NCI-H1417 (cell line): ENCODE measurements around the gene CCNB1IP1.
"Not testable (repeated sequence)": the region's sequence is repeated elsewhere in the genome, so short reads cannot be mapped to it uniquely, and the experiment has no call there.

Experiments used
- DNase-seq, 3 experiments: peaks; one replicate each; lab custom pipeline; 2025; lab: John Stamatoyannopoulos, UW

CCNB1IP1 gene

GRCh38 chr14:20332431-20332787, 670 bp downstream of the CCNB1IP1 start:
- peak in 1 of 3 experiments; percentile 27 for DNase-seq

DNA sequence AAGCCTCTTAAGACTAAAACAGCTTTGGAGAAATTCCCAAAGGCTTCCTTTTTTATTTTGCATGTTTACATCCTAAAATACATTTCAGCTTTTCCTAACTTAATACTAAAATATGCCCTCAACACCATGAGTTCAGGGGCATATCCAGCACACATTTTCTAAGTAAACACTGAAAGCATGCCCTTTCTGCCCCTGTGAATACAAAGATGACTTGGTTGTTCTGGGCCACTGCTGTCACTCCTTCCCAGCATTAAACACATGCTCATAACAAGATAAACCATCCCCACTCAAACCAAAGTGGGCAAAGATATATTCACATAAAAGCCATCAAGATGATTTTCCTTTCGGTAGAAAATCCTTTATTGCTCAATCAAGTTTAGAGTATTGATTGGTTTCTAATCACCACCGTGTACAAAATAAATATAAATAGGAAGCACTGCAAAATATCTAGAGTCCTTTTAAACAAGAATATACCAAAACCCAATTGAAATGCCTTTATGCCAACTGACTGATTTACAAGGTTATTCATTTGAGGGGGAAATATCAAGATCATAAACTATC, 1.9 kb downstream of the CCNB1IP1 start:
- DNase-seq, result no peak

GRCh38 chr14:20329355-20329754, 3.7 kb downstream of the CCNB1IP1 start:
- no peak for DNase-seq

DNA sequence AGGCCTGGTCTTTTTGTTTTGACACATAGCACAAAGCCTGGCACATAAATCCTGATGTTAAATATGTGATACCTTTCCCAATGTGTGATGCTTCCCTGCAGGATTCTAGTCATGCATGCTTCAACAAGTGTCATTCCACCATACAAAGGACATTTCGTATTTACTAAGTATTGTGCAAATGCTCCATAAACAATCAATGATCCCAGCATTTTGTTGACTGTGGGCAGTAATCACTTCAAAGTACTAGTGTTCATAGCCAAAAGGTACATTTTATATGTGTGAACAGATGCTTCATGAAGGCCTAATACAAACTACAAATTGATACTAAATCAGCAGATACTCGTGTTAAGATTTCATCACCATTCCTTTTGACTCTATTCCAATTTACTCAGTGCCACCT, 4.4 kb downstream of the CCNB1IP1 start:
- DNase-seq, result no peak

DNA sequence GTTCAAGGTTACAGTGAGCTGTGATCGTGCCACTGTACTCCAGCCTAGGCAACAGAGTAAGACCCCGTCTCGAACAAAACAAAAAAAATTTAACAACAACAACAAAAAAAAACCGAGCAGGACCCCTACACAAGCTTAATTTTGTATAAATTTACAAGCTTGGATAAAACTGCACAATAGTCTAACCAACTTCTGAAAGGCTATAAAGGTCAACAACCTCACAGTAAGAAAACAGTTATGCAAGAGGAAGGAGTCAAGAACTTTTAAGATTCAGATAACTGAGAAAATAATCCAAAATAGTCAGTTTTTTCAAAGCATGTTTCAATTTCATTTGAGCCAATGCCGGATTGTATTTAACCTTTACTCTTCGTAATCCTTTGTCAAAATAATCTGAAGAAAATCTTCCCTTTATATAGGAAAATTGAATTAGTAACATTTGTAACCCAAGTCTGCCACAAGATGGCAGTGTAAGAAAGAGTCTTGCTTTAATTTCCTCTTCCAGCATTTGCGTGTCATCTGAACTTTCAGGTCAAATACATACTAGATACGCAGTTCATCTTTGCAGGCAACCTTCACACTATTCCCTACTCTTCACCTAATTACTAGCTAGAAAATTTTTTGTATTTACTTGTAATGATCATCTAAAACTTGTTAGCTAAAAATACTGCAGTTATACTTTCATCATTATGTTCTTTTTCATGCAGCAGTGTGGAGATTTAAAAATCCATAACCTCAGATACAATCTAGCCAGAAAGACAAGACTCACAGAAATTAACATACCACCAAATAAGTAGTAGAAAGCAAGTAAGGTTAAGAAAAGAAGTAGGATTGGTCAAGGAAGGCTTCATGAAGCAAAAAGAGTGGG, 5.8 kb downstream of the CCNB1IP1 start:
- peak; percentile 31 to 83 (median 77) for DNase-seq

DNA sequence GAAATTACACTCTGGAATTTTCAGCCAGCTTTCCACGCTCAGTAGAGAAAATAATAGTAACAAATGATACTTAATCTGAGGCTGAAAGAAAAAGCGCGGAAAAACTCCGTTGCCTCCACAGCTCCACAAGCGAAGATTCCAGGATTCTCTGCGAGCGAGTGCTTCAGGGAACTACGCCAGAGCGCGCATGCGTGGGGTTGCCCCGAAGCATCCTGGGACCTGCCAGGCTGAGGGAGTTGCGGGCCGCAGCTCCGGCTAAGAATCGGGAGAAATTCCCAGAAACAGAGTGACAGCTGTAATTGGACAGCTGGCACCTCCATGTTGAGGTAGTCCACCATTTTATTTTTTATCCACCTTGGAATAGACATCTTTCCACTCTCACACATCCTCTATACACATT, 15.4 kb downstream of the CCNB1IP1 start:
- DNase-seq, result no peak

GRCh38 chr14:20314026-20314425, 19.1 kb downstream of the CCNB1IP1 start:
- DNase-seq, result no peak

DNA sequence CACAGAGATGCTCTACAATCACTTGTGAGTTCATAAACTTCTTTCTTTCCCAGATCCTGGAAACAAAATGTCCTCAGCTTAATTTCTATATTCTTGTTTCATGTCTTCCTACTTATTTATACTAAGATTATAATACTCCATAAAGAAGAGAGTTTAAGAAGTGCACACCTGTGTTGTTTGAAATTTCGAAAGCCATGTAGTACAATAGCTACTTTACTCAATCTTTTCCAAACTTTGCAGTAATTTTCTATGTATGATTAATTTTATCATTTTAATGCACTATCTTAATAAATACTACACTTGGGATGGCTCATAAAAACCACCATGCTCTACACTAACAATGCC, 27.0 kb downstream of the CCNB1IP1 start:
- DNase-seq, result no peak

DNA sequence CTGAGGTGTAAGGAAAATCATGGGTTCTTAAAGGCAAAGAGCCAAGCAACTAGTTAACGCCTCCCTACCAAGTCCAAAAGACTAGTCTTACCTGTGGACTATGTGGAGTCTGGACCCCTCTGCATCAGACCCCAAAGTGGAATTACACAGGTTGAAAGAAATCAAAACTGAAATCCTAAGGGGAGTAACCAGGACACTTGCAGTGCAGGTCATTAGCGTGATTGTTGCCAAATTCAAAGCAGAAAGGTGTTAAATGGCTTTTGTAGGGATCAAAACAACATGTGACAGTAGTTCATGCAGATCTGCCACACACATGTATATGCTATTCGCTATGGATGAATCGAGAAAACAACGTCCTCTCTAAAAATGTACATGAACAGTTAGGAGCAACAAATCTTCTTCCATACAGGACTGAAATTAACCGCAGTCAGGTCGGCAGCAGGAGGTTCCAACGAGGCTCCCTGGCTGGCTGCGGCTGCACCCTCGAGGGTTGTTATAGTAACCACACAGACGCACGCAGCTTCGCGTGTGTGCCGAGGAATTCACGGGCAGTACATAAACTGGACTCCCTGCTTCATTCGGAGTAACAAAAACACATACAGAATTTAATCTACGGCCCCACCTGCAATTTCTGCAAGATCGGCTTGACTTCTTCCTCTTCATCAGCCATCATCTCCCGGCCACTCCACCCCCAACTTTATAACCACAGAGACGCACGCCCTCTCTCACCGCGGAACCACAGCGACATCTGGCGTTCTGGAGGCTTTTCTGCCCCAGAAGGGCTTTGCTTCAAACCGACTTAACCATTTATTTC, 27.6 kb downstream of the CCNB1IP1 start, which contains the start of gene TTC5:
Gene TTC5 (minus strand): TSS at position 687 of the 814 bp plus-strand sequence. CDS start 14 bp downstream, at position 673.
- DNase-seq, result peak; percentile 87 to 96 (median 92)

DNA sequence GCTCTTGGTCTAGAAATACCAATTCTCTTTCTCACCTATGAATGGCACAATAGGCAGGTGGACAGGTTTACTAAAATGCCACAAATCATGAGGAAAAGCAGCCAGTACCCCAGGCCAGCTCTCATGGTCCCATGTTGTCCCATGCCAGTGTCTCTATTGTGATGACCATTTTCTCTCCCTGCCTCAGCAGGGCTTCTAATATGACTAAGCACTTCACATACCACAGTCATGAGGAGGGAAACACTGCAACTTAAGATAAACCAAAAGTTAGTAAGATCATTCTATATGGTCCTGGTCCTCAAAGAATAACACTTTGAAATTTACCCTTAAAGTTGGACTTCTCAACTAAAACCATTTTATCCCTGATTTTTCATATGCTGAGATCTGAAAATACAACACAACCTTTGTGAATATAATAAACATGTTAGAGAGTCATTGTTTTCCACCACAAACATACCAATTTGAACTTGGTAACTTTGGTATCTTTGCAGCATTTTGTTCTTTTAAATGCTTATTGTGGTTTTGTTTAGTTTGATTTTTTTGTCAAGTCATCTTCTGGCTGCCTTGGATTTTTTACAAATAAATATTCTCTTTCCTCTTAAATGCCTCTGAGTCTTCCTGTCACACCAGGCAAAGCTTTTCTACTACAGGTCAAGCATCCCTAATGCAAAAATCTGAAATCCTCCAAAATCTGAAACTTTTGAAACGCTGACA, 30.9 kb downstream of the CCNB1IP1 start:
- no peak for DNase-seq

GRCh38 chr14:20295067-20295466, 38.0 kb downstream of the CCNB1IP1 start:
- no peak for DNase-seq

- no peak for DNase-seq
These were observed 38.4 kb downstream of the CCNB1IP1 start for GRCh38 chr14:20294636-20295035.

DNA sequence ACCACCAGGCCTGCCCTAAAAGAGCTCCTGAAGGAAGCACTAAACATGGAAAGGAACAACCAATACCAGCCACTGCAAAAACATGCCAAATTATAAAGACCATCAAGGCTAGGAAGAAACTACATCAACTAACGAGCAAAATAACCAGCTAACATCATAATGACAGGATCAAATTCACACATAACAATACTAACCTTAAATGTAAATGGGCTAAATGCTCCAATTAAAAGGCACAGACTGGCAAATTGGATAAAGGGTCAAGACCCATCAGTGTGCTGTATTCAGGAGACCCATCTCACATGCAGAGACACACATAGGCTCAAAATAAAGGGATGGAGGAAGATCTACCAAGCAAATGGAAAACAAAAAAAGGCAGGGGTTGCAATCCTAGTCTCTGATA, 51.1 kb downstream of the CCNB1IP1 start:
- not testable (repeated sequence) for DNase-seq

DNA sequence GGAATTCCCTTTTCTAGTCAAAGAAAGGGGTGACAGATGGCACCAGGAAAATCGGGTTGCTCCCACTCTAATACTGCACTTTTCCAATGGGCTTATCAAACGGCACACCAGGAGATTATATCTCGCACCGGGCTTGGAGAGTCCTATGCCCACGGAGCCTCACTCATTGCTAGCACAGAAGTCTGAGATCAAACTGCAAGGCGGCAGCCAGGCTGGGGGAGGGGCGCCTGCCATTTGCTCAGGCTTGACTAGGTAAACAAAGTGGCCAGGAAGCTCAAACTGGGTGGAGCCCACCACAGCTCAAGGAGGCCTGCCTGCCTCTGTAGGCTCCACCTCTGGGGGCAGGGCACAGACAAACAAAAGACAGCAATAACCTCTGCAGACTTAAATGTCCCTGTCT, 52.8 kb downstream of the CCNB1IP1 start:
- DNase-seq, result not testable (repeated sequence)

- peak in 2 of 3 experiments; percentile 1 to 40 for DNase-seq
These were observed 54.7 kb downstream of the CCNB1IP1 start for GRCh38 chr14:20278414-20278813.

- DNase-seq, result no peak
These were observed 55.7 kb downstream of the CCNB1IP1 start for GRCh38 chr14:20277409-20277808.

DNA sequence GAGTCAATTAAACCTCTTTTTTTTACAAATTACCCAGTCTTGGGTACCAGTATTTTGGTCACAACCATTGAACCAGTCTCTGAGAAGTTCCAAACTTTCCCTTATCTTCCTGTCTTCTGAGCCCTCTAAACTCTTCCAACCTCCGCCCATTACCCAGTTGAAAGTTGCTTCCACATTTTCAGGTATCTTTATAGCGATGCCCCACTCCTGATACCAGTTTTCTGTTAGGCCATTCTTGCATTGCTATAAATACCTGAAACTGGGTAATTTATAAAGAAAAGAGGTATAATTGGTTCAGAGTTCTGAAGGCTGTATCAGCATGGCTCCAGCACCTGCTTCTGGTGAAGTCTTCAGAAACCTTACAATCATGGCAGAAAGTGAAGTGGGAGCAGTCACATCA, 59.0 kb downstream of the CCNB1IP1 start:
- no peak for DNase-seq

DNA sequence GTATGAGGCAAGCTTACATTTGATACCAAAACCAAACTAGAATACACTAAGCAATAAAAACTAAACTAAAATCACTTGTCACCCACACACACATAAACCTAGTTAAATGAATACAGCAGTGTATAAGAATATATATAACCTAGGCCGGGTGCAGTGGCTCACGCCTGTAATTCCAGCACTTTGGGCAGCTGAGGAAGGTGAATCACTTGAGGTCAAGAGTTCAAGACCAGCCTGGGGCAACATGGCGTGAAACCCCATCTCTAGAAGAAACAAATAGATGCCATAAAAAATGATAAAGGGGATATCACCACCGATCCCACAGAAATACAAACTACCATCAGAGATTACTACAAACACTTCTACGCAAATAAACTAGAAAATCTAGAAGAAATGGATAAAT, 68.7 kb downstream of the CCNB1IP1 start:
- not testable (repeated sequence) for DNase-seq

DNA sequence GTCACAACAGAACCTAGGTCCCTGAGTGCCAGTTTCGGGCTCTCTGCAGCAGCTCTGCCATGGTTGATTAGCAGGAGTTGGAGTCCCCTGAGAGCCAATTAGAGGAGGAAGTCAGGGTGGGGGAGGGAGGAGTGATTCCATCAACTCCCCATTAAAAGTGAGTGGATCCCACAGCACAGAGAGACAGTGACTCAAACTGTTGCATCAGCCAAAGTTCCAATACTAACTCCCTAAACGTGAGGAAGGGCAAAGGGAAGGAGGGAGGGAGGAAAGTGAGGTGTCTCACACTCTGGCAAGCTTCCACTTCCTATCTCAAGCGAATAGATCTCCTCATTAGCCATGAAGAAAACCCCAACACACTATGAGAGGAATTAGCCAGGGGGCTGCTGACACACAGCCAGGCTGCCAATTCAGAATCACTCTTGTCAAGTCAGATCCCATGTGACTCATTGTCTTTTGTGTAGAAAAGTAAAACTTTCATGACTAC, 70.4 kb downstream of the CCNB1IP1 start:
- DNase-seq, result no peak
